GM12872 (cell line): ENCODE data around the gene SPSB1.

ENCODE experiments used
- TF ChIP-seq, protein P1 (sequence below): IDR thresholded peaks from 3 replicates; pipeline ENCODE4 v1.5.1; 2011; ENCODE audit warnings: low read depth, mild to moderate bottlenecking, low read length, moderate library complexity; ENCODE audit not compliant: insufficient read depth

The SPSB1 gene

DNA sequence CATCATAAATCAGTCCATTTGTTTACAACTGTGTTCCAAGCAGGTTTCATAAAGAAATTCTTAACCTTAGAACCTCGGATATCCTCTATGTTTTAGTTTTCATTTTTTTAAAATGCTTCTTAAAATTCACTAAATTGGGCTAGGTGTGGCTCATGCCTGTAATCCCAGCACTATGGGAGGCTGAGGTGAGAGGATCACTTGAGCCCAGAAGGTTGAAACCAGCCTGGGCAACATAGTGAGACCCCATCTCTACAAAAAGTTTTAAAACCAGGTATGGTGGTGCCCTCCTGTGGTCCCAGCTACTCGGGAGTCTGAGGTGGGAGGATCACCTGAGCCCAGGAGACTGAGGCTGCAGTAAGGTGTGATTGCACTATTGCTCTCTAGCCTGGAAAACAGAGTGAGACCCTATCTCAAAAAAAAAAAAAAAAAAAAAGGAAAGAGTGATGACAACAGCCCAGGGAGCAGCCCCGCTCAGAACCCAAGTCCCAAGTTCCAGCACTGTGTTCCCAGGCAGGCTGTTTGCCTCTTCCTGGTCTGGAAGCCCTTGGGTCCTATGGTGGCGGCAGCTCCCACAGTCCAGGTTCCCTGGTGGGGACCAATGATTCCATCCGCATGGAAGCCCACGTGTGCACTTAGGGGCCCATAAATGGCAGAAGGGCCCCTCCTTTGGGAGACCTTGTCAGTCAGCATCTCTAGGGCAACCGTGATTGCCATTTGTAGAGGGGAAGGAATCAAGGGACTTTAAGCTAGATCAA is 24.7 kb upstream of the SPSB1 start:
- TF ChIP-seq, protein P1, sequence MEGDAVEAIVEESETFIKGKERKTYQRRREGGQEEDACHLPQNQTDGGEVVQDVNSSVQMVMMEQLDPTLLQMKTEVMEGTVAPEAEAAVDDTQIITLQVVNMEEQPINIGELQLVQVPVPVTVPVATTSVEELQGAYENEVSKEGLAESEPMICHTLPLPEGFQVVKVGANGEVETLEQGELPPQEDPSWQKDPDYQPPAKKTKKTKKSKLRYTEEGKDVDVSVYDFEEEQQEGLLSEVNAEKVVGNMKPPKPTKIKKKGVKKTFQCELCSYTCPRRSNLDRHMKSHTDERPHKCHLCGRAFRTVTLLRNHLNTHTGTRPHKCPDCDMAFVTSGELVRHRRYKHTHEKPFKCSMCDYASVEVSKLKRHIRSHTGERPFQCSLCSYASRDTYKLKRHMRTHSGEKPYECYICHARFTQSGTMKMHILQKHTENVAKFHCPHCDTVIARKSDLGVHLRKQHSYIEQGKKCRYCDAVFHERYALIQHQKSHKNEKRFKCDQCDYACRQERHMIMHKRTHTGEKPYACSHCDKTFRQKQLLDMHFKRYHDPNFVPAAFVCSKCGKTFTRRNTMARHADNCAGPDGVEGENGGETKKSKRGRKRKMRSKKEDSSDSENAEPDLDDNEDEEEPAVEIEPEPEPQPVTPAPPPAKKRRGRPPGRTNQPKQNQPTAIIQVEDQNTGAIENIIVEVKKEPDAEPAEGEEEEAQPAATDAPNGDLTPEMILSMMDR = no peak

- TF ChIP-seq, protein P1 = no peak
Measured at GRCh38 chr1:9269078-9269501, 23.6 kb upstream of the SPSB1 start.

GRCh38 chr1:9269721-9270120 is 23.0 kb upstream of the SPSB1 start:
- TF ChIP-seq, protein P1 = no peak

DNA sequence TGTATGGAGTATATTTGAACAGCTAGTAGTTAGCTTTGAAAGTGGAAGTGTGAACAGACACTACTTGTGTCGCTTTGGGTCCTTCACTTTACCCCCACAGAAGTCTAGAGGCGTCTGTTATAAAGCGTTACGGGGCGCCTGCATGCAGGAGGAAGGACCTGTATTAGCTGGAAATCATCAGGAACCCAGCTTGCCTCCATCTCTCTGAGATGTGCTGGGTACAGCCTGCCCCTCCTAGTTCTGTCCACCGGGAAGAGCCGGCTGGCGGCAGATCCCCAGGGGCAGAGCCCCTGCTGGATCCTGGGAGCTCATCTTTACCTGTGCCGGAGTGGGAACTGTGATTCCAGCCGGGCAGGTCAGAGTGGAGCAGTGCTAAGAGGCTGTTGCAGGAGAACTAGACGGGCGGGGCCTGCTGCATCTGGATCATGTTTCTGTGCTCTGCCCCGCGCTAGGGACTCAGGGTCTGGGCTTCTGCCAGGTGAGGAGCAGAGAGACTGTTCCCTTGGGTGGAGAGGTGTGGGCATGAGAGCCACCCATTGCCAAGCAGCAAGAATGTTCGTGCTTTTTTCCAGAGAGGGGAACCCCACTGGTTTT is 22.3 kb upstream of the SPSB1 start:
- TF ChIP-seq, protein P1 = no peak

GRCh38 chr1:9271283-9271682 is 21.4 kb upstream of the SPSB1 start:
- TF ChIP-seq, protein P1 = no peak

GRCh38 chr1:9271861-9272595 is 20.7 kb upstream of the SPSB1 start:
- TF ChIP-seq, protein P1 = no peak

- TF ChIP-seq, protein P1 = no peak
Measured at GRCh38 chr1:9273177-9273576, 19.5 kb upstream of the SPSB1 start.
